Esophagus muscularis mucosa (tissue), 4 donors: ENCODE measurements around the gene GRM4. TPM values are rescaled to one million over a fixed set of nuclear protein-coding genes. Genes with fewer than 3 reads are reported as not detected.

Source experiments
- DNase-seq: peaks from one replicate; pipeline ENCODE4 v3.0.0-alpha.2; 2017; ENCODE audit errors: extremely low spot score
- H3K27ac ChIP-seq, 4 donors: fragments of 200-600 bp; sonication (generic); replicated peaks in 1 of 4; 1 replicate in 3 of 4; 2 replicates in 1 of 4; pipeline ENCODE4 v1.5.1; 2016 to 2019; ENCODE audit warnings: mild to moderate bottlenecking in 1 of 4
- H3K27me3 ChIP-seq, 4 donors: fragments of 200-600 bp; sonication (generic); one replicate each; pipeline versions ENCODE4 v1.5.1 to v1.6.0; 2016 to 2019
- H3K36me3 ChIP-seq, 4 donors: fragments of 200-600 bp; sonication (generic); one replicate each; pipeline ENCODE4 v1.5.1; 2016 to 2019
- H3K4me1 ChIP-seq, 4 donors: fragments of 200-600 bp; sonication (generic); one replicate each; pipeline ENCODE4 v1.5.1; 2016 to 2019
- H3K4me3 ChIP-seq, 4 donors: fragments of 200-600 bp; sonication (generic); 1 replicate in 2 of 4; 2 replicates in 2 of 4; pipeline ENCODE4 v1.5.1; 2016 to 2019; ENCODE audit warnings: mild to moderate bottlenecking in 4 of 4, moderate library complexity in 1 of 4
- H3K9me3 ChIP-seq, 4 donors: fragments of 200-600 bp; sonication (generic); 1 replicate in 3 of 4; 2 replicates in 1 of 4; pipeline ENCODE4 v1.5.1; 2016 to 2019
- EP300 ChIP-seq: sonication (generic); formaldehyde crosslinking; IDR thresholded peaks from one replicate; pipeline ENCODE4 v1.6.1; 2017; ENCODE audit warnings: antibody characterized with exemption
- POLR2A ChIP-seq: fragments of 450-650 bp; IDR thresholded peaks from one replicate; pipeline ENCODE4 v1.6.1; 2017; ENCODE audit warnings: antibody characterized with exemption, moderate library complexity, mild to moderate bottlenecking, low read depth
- POLR2AphosphoS5 ChIP-seq, 2 donors: sonication (generic); formaldehyde crosslinking; IDR thresholded peaks; one replicate each; pipeline ENCODE4 v1.6.1; 2017; ENCODE audit warnings: antibody characterized with exemption in 2 of 2
- WGBS: methylation state at CpG from one replicate; pipeline ENCODE4 v1.1.5; 2018; 5-methylcytosine and 5-hydroxymethylcytosine counted together
- intact Hi-C: fragments of 100-400 bp; cut with DNase I; formaldehyde crosslinking; loops from one replicate; pipeline ENCODE4 v1.15.1; 2023
- total RNA-seq, 4 donors: library from RNA; depleted of rRNA; stranded (reverse); fragments of >200 nt; gene quantifications; one replicate each; pipeline versions ENCODE4 v1.1.0 to v1.2.1, GENCODE V29; 2016
- TF ChIP-seq, protein P1 (sequence below), 3 experiments: fragments of 200-600 bp in 2 of 3; fragments of 450-650 bp in 1 of 3; sonication (generic) in 2 of 3; IDR thresholded peaks; one replicate each; pipeline ENCODE4 v1.5.1; 2017 to 2019; ENCODE audit warnings: antibody characterized with exemption in 3 of 3, mild to moderate bottlenecking in 2 of 3, moderate library complexity in 1 of 3

The GRM4 gene
- total RNA-seq, 4 donors from 2014 or later = not detected

GRCh38 chr6:34182751-34183531 is 37.1 kb upstream of the GRM4 start:
- H3K4me1 ChIP-seq = no peaks in the 10 kb centered on the region
- H3K36me3 ChIP-seq = no peaks in the 10 kb centered on the region
- H3K27ac ChIP-seq = no peak overlapping the region
- WGBS = 65% methylated on average over 8 of the region's 8 CpGs
- H3K27me3 ChIP-seq = peaks cover 0 to 15% (median 0%) of the 10 kb centered on the region in 4 donors
- no peak overlapping the region for H3K4me3 ChIP-seq
- peaks cover 0 to 3% (median 0%) of the 10 kb centered on the region in 4 donors for H3K9me3 ChIP-seq
- intact Hi-C loops = no loop called here
- no peak for DNase-seq
- TF ChIP-seq, protein P1, sequence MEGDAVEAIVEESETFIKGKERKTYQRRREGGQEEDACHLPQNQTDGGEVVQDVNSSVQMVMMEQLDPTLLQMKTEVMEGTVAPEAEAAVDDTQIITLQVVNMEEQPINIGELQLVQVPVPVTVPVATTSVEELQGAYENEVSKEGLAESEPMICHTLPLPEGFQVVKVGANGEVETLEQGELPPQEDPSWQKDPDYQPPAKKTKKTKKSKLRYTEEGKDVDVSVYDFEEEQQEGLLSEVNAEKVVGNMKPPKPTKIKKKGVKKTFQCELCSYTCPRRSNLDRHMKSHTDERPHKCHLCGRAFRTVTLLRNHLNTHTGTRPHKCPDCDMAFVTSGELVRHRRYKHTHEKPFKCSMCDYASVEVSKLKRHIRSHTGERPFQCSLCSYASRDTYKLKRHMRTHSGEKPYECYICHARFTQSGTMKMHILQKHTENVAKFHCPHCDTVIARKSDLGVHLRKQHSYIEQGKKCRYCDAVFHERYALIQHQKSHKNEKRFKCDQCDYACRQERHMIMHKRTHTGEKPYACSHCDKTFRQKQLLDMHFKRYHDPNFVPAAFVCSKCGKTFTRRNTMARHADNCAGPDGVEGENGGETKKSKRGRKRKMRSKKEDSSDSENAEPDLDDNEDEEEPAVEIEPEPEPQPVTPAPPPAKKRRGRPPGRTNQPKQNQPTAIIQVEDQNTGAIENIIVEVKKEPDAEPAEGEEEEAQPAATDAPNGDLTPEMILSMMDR (IDR thresholded peaks at IDR 0.05) = no peak
- TF ChIP-seq EP300 (no peak), POLR2AphosphoS5 (IDR thresholded peaks at IDR 0.05) (no peak), POLR2A (no peak)

DNA sequence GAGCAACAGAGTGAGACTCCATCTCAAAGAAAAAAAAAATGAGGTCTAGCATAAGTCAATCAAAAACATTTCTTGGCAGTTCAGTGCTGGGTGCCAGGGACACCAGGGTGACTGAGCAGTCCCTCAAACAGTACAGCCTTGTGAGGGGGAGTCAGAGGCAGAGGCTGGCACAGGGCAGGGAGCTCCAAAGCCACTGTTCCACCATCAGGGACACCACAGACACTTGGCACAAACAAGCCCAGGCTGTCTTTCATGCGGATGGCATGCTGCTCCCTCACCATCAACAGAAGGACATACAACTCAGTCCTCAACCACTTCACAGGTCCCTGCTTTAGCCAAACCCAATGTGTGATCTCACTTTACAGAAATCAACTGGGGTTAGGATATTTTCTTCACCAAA is 36.0 kb upstream of the GRM4 start:
- no peak for DNase-seq
- Histone ChIP-seq H3K27me3 (peaks cover 0 to 20% (median 0%) of the 10 kb centered on the region in 4 donors), H3K36me3 (no peaks in the 10 kb centered on the region), H3K4me3 (no peak overlapping the region), H3K9me3 (peaks cover 0 to 3% (median 0%) of the 10 kb centered on the region in 4 donors), H3K4me1 (no peaks in the 10 kb centered on the region), H3K27ac (no peak overlapping the region)
- intact Hi-C loops = no loop called here
- WGBS = 93% methylated on average over 1 of the region's 1 CpG
- no peak for TF ChIP-seq POLR2AphosphoS5 (IDR thresholded peaks at IDR 0.05)
- TF ChIP-seq, protein P1 (IDR thresholded peaks at IDR 0.05) = no peak
- no peak for TF ChIP-seq EP300
- TF ChIP-seq POLR2A = no peak

GRCh38 chr6:34179106-34179720 is 33.3 kb upstream of the GRM4 start:
- Histone ChIP-seq H3K4me3 (no peak overlapping the region), H3K27me3 (peaks cover 0 to 23% (median 0%) of the 10 kb centered on the region in 4 donors), H3K27ac (no peak overlapping the region), H3K4me1 (no peaks in the 10 kb centered on the region), H3K9me3 (peaks cover 0 to 3% (median 0%) of the 10 kb centered on the region in 4 donors), H3K36me3 (no peaks in the 10 kb centered on the region)
- DNase-seq = no peak
- TF ChIP-seq POLR2AphosphoS5 (IDR thresholded peaks at IDR 0.05) (no peak), EP300 (no peak), POLR2A (no peak)
- TF ChIP-seq, protein P1 (IDR thresholded peaks at IDR 0.05) = no peak
- 50% methylated on average over 3 of the region's 12 CpGs for WGBS
- intact Hi-C loops = no loop called here

GRCh38 chr6:34178357-34179105 is 32.6 kb upstream of the GRM4 start:
- no peak overlapping the region for H3K27ac ChIP-seq
- H3K27me3 ChIP-seq = peaks cover 0 to 23% (median 0%) of the 10 kb centered on the region in 4 donors
- no peak for DNase-seq
- H3K4me3 ChIP-seq = no peak overlapping the region
- TF ChIP-seq POLR2A (no peak), POLR2AphosphoS5 (IDR thresholded peaks at IDR 0.05) (no peak)
- TF ChIP-seq, protein P1 (IDR thresholded peaks at IDR 0.05) = no peak
- H3K36me3 ChIP-seq = no peaks in the 10 kb centered on the region
- H3K9me3 ChIP-seq = peaks cover 0 to 3% (median 0%) of the 10 kb centered on the region in 4 donors
- intact Hi-C loops = no loop called here
- no peaks in the 10 kb centered on the region for H3K4me1 ChIP-seq
- WGBS = 92% methylated on average over 14 of the region's 19 CpGs
